Measurements from ENCODE around the gene OR10A5.
"Not testable (repeated sequence)": the region's sequence is repeated elsewhere in the genome, so short reads cannot be mapped to it uniquely, and the experiment has no call there.

The OR10A5 gene

DNA sequence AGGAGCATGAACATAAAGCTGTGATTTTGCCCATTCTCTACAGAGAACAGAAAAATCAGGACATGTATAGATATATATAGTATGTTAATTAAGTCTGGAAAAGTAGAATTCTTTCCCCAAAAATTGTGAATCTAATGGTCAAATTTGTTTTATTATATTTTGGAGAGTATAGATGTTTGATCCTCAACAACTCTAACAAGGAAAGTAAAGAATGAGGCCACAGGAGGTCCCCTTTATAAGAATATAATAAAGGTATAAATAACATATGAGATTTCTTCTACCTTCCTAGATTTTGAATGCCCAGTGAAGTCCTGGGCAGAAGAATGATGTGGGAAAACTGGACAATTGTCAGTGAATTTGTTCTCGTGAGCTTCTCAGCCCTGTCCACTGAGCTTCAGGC, 30.8 kb downstream of the OR10A5 start, which contains the start of gene OR10A4:
TSS of gene OR10A4 (plus strand) at position 301 of the 400 bp plus-strand sequence. CDS start at position 324, 23 bp downstream.
- DNase-seq (ENCODE audit: low read depth), result no peak

DNA sequence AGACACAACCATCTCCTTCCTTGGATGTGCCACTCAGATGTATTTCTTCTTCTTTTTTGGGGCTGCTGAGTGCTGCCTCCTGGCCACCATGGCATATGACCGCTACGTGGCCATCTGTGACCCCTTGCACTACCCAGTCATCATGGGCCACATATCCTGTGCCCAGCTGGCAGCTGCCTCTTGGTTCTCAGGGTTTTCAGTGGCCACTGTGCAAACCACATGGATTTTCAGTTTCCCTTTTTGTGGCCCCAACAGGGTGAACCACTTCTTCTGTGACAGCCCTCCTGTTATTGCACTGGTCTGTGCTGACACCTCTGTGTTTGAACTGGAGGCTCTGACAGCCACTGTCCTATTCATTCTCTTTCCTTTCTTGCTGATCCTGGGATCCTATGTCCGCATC, 31.4 kb downstream of the OR10A5 start:
- no peak for DNase-seq (ENCODE audit: low read depth)

DNA sequence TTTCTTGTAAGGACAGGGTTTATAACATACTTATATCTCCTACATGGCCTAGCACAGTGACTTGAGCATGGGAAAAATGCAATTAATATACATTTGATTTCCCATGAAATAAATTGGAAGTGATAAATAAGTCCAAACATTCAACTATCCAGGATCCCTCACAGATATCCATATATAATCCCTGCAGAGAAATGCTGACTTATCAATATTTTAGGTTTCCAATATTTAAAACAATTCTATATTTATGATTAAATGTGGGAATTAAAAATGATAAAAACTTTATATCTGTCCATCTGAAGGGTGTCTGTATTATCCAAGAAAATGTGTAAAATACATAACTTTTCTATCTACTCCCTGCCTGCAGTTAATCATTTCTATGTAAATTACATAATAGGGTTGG, 37.3 kb downstream of the OR10A5 start:
- no peak for DNase-seq (ENCODE audit: low read depth)

DNA sequence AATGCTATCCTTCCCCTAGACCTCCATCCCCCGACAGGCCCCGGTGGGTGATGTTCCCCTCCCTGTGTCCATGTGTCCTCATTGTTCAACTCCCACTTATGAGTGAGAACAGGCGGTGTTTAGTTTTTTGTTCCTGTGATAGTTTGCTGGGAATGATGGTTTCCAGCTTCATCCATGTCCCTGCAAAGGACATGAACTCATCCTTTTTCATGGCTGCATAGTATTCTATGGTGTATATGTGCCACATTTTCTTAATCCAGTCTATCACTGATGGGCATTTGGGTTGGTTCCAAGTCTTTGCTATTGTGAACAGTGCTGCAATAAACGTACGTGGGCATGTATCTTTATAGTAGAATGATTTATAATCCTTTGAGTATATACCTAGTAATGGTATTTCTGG, 42.2 kb downstream of the OR10A5 start:
- DNase-seq (ENCODE audit: low read depth), result not testable (repeated sequence)

DNA sequence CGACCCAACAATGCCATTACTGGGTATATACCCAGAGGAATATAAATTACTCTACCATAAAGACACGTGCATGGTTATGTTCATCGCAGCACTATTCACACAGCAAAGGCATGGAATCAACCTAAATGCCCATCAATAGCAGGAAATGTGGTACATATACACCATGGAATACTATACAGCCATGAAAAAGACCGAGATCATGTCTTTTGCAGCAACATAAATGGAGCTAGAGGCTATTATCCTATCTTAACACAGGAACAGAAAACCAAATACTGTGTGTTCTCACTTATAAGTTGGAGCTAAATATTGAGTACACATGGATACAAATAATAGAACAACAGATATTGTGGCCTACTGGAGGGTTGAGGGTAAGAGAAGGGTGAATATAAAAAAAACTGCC, 43.3 kb downstream of the OR10A5 start:
- no peak for DNase-seq (ENCODE audit: low read depth)

DNA sequence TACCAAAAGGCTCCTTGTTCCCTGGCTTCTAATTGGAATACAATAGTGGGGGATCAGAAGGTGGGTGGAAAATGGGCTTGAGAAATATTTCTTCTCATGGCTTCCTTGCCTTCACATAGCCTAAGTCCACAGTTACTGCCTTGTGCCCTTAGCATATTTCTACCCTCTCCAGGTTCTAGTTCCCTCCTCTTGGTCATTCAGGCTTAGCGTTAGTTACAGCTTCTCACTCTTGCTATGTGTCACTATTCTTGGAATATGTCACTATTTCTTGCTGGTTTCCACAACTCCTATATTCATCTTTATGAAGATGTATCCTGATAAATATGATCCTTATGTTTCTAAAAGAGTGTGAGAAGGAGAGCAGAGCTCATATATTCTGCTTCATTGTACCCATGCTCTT, 44.4 kb downstream of the OR10A5 start:
- DNase-seq (ENCODE audit: low read depth), result no peak

DNA sequence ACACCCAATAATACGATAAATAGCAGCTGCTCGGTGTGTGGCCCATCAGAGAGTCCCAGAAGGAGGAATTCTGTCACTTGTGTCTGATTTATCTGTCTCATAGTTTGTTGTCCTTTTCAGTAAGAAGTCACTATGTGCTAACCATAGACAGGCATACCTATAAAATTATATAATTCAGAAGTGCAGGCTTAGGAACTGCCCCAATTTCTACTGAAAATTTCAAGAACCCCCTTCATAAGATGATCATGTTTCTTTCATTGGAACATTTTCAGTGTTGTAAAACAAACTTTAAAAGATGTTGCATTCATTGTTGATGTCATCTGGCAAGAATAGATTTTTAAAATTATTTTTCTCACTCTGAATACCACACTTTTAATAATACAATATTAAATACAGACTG, 46.9 kb downstream of the OR10A5 start, which contains the start of gene OR2D2:
TSS of gene OR2D2 (minus strand) at position 101 of the 400 bp plus-strand sequence. CDS start at position 101, 0 bp downstream.
- DNase-seq (ENCODE audit: low read depth), result no peak

DNA sequence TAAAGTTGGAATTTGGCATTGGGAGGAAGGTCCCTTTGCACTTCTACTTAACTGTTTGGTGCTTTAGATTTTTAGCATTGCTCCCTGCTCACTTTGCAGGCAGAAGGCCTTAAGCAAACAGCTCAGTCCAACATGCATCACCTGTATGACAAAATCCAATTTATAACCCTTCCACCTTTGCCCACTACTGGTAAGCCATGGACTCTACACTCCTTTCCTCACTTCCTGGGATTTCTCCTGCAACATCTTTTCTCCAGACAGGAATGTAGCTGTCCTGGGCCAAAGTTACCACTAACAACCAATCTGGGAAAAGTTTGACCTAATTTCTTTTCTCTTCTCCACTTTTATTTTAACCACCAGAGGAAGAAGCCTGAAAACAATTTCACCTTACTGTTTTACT, 48.6 kb downstream of the OR10A5 start:
- no peak for DNase-seq (ENCODE audit: low read depth)

DNA sequence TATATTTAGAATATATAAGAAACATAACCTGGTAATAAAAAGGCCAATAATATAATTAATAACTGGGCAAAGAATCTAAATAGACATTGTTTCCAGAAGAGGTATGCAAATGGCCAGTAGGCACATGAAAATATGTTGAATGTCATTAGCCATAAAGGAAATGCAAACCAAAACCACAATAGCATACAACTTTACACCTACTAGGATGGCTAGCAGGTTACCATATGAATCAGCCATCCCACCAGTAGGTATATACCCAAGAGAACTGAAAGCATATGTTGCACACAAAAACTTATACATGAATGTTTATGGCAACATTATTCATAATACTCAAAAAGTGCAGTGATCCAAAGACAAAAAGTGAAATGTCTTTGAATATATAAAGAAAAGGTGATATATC, 49.5 kb downstream of the OR10A5 start:
- no peak for DNase-seq (ENCODE audit: low read depth)
